NCI-H774 (cell line): ENCODE measurements around the gene ONECUT1.
A peak's percentile ranks its signal among the peaks of the same experiment; 100 is the strongest.

Source experiments
- DNase-seq: peaks from one replicate; lab custom pipeline; 2025; lab: John Stamatoyannopoulos, UW

Gene ONECUT1

DNA sequence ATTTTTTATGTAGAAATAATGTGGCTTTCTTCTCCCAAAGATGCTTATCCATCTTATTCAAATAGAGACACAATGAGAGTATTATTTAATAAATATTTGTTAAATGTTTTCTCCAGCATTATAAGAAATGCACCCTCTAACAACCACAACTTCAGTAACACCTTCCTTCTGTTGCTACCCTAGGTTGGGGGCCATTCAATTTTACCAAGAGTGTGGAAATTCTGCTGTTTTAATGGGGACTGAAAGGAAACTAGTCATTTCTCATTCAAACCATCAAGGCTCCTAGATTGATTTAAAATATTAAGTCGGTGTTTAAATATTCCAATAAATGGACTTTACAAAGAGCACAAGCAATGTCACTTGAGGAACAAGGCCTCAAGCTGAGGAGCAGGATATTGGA lies 7.6 kb downstream of the ONECUT1 start:
- no peak for DNase-seq

DNA sequence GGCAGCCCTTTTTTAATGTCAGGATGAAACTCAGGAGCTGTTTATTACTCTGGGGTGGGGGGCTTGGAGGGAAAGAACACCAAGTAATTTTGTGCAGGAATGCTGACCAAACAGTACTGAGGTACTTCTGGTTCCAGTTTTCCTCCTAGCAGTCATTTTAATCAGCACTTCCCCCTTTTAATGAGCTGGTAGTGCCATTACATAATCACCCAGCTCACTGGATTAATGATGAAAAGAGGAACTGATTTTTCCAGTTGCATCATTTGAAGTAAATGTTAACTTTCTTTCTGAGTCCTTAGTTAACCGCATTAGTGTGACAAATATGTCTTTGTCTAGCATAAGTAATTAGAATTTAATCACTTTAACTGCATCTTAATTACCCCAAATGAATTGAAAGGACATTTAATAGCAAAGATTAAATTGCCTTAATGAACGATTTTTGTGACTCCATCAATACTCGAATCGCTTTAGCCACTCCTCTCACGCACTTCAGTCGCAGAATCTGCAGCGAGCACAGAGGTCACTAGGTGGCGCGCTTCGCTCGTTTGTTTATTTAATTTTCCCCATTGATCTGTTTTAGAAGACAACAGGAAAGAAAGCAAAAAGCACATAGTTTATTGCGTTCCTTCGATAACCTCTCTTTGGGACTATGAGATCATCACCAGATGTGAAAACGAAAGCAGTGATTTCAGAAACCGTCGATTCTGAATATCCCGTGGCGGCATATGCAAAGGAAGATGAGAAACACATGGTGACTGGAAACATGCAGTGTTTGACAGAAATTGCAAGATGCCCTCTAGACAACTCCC lies 9.8 kb downstream of the ONECUT1 start:
- DNase-seq: peak; percentile 57

- no peak for DNase-seq
Observed at GRCh38 chr15:52778457-52778856, 11.7 kb downstream of the ONECUT1 start.

DNA sequence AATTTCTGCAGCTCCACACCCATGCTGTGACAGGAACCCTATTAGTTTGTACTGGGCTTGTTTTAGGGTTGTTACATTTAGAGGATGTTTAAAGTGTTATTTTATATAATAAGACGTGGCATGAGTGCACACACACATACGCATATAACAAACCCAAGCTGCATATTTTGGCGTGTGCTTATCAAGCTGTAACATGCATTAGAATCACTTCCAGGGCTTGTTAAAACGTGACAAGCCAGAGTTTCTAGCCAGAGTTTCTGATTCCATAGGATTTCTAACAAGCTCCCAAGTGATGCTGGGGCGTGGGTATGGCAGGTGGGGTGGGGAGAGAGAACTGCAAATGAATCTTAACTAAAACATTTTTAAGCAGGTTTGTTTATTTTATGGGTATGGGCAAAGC lies 17.4 kb downstream of the ONECUT1 start:
- DNase-seq: no peak

- DNase-seq: no peak
Observed at GRCh38 chr15:52765785-52766184, 24.4 kb downstream of the ONECUT1 start.

GRCh38 chr15:52764731-52765130 lies 25.4 kb downstream of the ONECUT1 start:
- DNase-seq: no peak

- no peak for DNase-seq
Observed at GRCh38 chr15:52762621-52763020, 27.5 kb downstream of the ONECUT1 start.

GRCh38 chr15:52760562-52760961 lies 29.6 kb downstream of the ONECUT1 start:
- DNase-seq: no peak

GRCh38 chr15:52759969-52760368 lies 30.2 kb downstream of the ONECUT1 start:
- DNase-seq: no peak

- DNase-seq: no peak
Observed at GRCh38 chr15:52757496-52757895, 32.6 kb downstream of the ONECUT1 start.

GRCh38 chr15:52751522-52751921 lies 38.6 kb downstream of the ONECUT1 start:
- no peak for DNase-seq

GRCh38 chr15:52749258-52749657 lies 40.9 kb downstream of the ONECUT1 start:
- DNase-seq: no peak

GRCh38 chr15:52746162-52746757 lies 43.9 kb downstream of the ONECUT1 start:
- DNase-seq: no peak

GRCh38 chr15:52745326-52746161 lies 44.6 kb downstream of the ONECUT1 start:
- DNase-seq: no peak

DNA sequence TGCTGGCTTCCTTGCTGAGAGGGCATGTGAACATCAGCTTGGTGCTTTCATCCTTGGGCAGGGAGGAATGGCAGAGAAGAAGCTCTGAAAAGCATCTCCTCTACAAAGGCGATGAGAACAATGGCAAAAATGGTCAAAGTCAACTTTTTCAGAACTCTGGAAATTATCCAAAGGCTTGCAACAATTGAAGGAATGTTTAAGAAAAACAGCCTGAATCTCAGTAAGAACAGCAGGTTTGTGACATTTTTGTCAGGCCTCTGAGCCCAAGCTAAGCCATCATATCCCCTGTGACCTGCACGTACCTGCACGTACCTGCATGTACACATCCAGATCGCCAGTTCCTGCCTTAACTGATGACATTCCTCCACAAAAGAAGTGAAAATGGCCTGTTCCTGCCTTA lies 51.8 kb downstream of the ONECUT1 start:
- no peak for DNase-seq

GRCh38 chr15:52737720-52738119 lies 52.4 kb downstream of the ONECUT1 start:
- no peak for DNase-seq

- DNase-seq: peak; percentile 64
Observed at GRCh38 chr15:52735231-52736089, 54.7 kb downstream of the ONECUT1 start.

DNA sequence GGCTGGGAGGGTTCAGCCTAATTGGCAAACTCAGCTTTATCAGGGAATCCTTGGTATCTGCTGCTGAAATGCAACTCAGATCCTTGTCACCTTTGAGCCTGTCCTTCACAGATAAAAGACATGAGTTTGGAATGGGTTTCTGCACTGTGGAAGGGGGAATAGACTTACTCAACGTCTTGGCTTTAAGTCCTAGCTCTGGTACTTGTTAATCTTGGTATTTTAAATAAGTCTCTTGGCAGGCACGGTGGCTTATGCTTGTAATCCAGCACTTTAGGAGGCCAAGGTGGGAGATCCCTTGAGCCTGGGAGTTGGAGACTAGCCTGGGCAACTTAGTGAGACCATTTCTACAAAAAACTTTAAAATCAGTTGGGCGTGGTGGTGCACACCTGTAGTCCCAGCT lies 55.8 kb downstream of the ONECUT1 start:
- DNase-seq: no peak

DNA sequence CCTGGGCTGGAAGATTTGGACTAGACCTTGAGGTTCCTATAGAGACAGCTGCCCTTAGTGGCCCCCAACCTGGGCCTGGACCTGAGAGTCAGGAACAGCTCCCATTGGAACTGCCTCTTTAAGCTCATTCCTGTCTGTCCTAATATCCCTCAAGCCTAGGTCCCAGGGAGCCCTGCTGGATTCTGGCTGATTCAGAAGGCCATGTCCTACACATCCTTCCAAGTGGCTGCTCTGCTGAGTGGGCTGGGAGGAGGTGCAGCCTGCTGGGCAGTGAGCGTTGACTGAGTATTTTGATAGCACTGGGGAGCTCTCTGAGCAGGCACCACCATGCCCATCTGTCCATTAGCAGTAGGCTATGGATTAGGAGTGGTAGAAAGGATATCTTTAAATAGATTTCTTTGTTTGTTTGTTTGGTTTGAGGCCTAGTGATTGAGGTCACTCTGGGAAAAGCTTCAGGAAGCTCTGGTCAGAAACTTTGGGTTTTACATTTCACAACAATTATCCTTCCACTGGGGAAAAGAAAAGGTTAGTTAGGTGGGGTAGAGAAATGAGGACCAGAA lies 56.4 kb downstream of the ONECUT1 start:
- no peak for DNase-seq

DNA sequence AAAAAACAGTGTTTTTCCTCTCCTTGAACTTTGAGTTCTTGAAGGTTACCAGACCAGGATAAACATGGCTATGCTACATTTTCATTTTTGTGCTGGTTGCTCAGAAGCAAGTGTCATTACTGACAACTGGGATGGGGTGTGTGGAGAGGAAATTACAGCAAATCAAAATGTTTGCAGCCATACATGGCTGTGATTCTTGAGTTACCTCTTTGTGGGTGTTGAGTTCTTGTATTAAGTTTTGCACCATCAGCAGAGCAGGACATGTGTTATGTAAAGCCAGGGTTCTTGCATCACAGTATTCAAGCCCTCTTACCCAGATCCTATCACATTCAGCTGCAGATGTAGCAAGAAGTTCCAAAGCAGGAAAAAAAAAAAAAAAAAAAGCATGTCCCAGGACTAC lies 57.0 kb downstream of the ONECUT1 start:
- DNase-seq: no peak

DNA sequence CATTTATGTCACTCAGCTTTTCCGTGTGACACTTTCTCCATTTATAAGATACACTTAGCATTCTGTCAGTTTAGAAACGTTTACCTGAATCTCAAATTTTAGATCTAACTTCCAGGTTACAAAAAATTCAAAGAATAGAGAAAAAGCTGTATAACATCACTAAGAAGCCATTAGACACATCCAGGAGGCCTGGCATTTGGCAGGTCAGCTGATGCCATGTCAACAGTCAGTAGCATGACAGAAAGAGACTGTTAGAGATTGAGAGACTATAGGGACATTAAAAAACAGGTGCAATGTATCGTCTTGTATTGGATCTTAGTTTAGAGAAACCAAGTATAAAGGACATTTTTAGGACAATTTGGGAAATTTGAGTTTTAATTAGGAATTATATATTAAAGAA lies 57.6 kb downstream of the ONECUT1 start:
- no peak for DNase-seq
